Type B pancreatic cell (in vitro differentiated cells): ENCODE measurements around the gene YEATS4. TPM values are rescaled to one million over a fixed set of nuclear protein-coding genes. Genes with fewer than 3 reads are reported as not detected.

ENCODE experiments used
- DNase-seq: peaks from one replicate; pipeline ENCODE4 v3.0.0; 2021; ENCODE audit warnings: mixed read lengths; ENCODE audit not compliant: unreplicated experiment; ENCODE audit errors: extremely low spot score
- H3K27ac Mint-ChIP-seq: 2 replicates; pipeline ENCODE4 v1.8.0; 2021; ENCODE audit warnings: mild to moderate bottlenecking, mixed read lengths
- H3K27me3 Mint-ChIP-seq: 2 replicates; pipeline ENCODE4 v1.8.0; 2021; ENCODE audit warnings: mixed read lengths
- H3K36me3 Mint-ChIP-seq: 2 replicates; pipeline ENCODE4 v1.8.0; 2021; ENCODE audit warnings: mixed read lengths
- H3K4me1 Mint-ChIP-seq: one replicate; pipeline ENCODE4 v1.8.0; 2021; ENCODE audit warnings: mixed read lengths; ENCODE audit not compliant: unreplicated experiment
- H3K4me3 Mint-ChIP-seq: 2 replicates; pipeline ENCODE4 v1.8.0; 2021; ENCODE audit warnings: mild to moderate bottlenecking, mixed read lengths
- H3K9me3 Mint-ChIP-seq: 2 replicates; pipeline ENCODE4 v1.8.0; 2021; ENCODE audit warnings: mixed read lengths
- CTCF ChIP-seq: fragments of 200-600 bp; sonication (generic); conservative IDR thresholded peaks from 2 replicates; pipeline ENCODE4 v1.5.0; 2021; ENCODE audit warnings: antibody characterized with exemption, mild to moderate bottlenecking
- total RNA-seq: library from RNA; stranded (reverse); gene quantifications from 2 replicates; pipeline ENCODE4 v1.2.1, GENCODE V29; 2021; ENCODE audit warnings: low replicate concordance

YEATS4 gene
- total RNA-seq, 1 donor from 2014 or later = 24.6 TPM

DNA sequence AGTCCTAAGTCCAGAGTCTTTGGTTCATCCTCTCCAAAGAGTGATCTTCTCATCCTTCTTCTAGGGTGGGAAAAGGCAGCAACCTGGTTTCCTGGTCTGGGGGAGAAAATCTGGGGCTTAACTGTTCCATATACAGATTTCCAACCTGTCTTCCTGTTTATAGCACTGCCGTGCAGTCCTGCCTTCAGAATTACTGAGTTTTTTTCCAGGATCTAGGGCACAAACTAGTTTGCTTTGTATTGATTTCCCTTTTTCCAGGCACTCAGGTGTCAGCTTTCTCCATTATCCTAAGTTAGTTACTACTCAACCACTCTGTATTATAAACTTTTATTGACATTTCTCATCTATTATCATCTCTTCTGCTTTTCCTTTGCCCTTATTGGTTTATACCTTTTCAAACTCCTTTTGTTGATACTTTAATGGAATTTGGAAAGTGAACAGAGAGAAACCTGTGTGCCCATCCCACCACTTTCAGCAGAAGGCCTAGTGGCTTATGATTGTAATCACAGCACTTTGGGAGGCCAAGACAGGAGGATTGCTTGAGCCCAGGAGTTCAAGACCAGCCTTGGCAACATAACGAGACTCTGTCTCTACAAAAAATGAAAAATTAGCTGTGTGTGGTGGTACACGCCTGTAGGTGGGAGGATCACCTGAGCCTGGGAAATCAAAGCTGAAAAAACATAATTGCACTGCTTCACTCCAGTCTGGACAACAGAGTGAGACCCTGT, 15.5 kb upstream of the YEATS4 start:
- Mint-ChIP-seq H3K27ac (no peak overlapping the region), H3K36me3 (no peaks in the 10 kb centered on the region), H3K27me3 (no peaks in the 10 kb centered on the region), H3K4me3 (no peak overlapping the region), H3K4me1 (peaks cover 4% of the 10 kb centered on the region), H3K9me3 (no peaks in the 10 kb centered on the region)
- no peak for TF ChIP-seq CTCF
- DNase-seq = no peak

GRCh38 chr12:69345077-69345476, 14.5 kb upstream of the YEATS4 start:
- H3K27me3 Mint-ChIP-seq = no peaks in the 10 kb centered on the region
- no peaks in the 10 kb centered on the region for H3K36me3 Mint-ChIP-seq
- H3K4me3 Mint-ChIP-seq = no peak overlapping the region
- peaks cover 4% of the 10 kb centered on the region for H3K4me1 Mint-ChIP-seq
- no peaks in the 10 kb centered on the region for H3K9me3 Mint-ChIP-seq
- no peak for DNase-seq
- no peak for TF ChIP-seq CTCF
- no peak overlapping the region for H3K27ac Mint-ChIP-seq

GRCh38 chr12:69345742-69346141, 13.8 kb upstream of the YEATS4 start:
- peaks cover 4% of the 10 kb centered on the region for H3K4me1 Mint-ChIP-seq
- no peaks in the 10 kb centered on the region for H3K27me3 Mint-ChIP-seq
- H3K9me3 Mint-ChIP-seq = no peaks in the 10 kb centered on the region
- no peak for TF ChIP-seq CTCF
- peak overlapping the region; percentile 7 for H3K27ac Mint-ChIP-seq
- H3K4me3 Mint-ChIP-seq = no peak overlapping the region
- H3K36me3 Mint-ChIP-seq = no peaks in the 10 kb centered on the region
- no peak for DNase-seq

- no peak for TF ChIP-seq CTCF
Observed at GRCh38 chr12:69348162-69348938, 11.2 kb upstream of the YEATS4 start, which contains the start of gene LYZ. TSS of gene LYZ (plus strand) at chr12:69348381. CDS start at chr12:69348409, 28 bp downstream.

DNA sequence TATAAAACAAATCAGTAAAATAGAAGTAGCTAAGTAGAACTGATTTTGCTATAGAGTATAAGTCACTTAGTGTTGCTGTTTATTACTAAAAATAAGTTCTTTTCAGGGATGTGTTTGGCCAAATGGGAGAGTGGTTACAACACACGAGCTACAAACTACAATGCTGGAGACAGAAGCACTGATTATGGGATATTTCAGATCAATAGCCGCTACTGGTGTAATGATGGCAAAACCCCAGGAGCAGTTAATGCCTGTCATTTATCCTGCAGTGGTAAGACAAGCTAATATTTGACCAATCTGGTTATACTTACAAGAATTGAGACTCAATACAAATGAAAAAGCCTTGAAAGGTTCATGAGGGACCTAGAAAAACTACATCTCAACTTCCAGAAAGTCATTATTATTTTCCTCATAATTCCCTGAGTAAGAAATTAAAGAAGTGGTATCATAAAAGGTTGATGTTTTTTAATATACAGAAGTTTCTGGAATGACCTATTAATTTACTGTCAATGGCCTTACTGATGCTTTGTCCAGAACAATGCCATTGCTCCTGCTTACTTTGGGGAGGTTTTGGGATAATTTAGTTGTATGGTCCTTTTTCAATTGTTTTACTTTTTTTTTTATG, 9.4 kb upstream of the YEATS4 start:
- H3K27me3 Mint-ChIP-seq = peaks cover 3% of the 10 kb centered on the region
- no peak overlapping the region for H3K4me3 Mint-ChIP-seq
- peaks cover 9% of the 10 kb centered on the region for H3K4me1 Mint-ChIP-seq
- no peaks in the 10 kb centered on the region for H3K9me3 Mint-ChIP-seq
- H3K27ac Mint-ChIP-seq = no peak overlapping the region
- no peak for TF ChIP-seq CTCF
- no peak for DNase-seq
- H3K36me3 Mint-ChIP-seq = no peaks in the 10 kb centered on the region

More at GRCh38 chr12:69348162-69348938, 11.2 kb upstream of the YEATS4 start, which contains the start of gene LYZ:
- Mint-ChIP-seq H3K27me3 (no peaks in the 10 kb centered on the region), H3K36me3 (no peaks in the 10 kb centered on the region), H3K4me3 (peak within 1 kb of the TSS; percentile 75), H3K9me3 (no peaks in the 10 kb centered on the region), H3K4me1 (peaks cover 4% of the 10 kb centered on the region), H3K27ac (peak within 1 kb of the TSS; percentile 88)
- no peak for DNase-seq
